Stimulated activated CD8-positive, alpha-beta memory T cell treated with anti-CD3 and anti-CD28 coated beads, Interleukin-2, amount 100 ng/mL, for 1 hour (primary cell): ENCODE data around the gene NELFCD.
A peak's percentile ranks its signal among the peaks of the same experiment; 100 is the strongest.
"Not testable (repeated sequence)": the region's sequence is repeated elsewhere in the genome, so short reads cannot be mapped to it uniquely, and the experiment has no call there.

Experiments
- DNase-seq, 2 donors: peaks; one replicate each; pipeline ENCODE4 v3.0.0-alpha.2; 2020; ENCODE audit warnings: low read depth in 2 of 2

The NELFCD gene

GRCh38 chr20:59024111-59024530 is 43.1 kb downstream of the NELFCD start:
- no peak for DNase-seq

- no peak for DNase-seq
These were observed 44.0 kb downstream of the NELFCD start for GRCh38 chr20:59025086-59025485.

- DNase-seq, result no peak
These were observed 44.5 kb downstream of the NELFCD start for GRCh38 chr20:59025511-59025910.

- DNase-seq, result no peak
These were observed 46.1 kb downstream of the NELFCD start for GRCh38 chr20:59026904-59027740.

GRCh38 chr20:59027741-59028320 is 46.8 kb downstream of the NELFCD start:
- DNase-seq, result no peak

GRCh38 chr20:59028812-59029211 is 47.8 kb downstream of the NELFCD start:
- DNase-seq, result no peak

GRCh38 chr20:59030911-59031563 is 50.0 kb downstream of the NELFCD start:
- DNase-seq, result no peak

GRCh38 chr20:59031564-59032022 is 50.5 kb downstream of the NELFCD start:
- no peak for DNase-seq

- peak; percentile 95 to 96 for DNase-seq
These were observed 51.1 kb downstream of the NELFCD start, which contains the start of gene ATP5F1E for GRCh38 chr20:59032023-59032712. Gene ATP5F1E (minus strand): TSS chr20:59032335. CDS start chr20:59032251, 84 bp downstream.

- no peak for DNase-seq
These were observed 51.6 kb downstream of the NELFCD start for GRCh38 chr20:59032713-59033059.

GRCh38 chr20:59033093-59033492 is 52.0 kb downstream of the NELFCD start:
- no peak for DNase-seq

GRCh38 chr20:59033616-59034165 is 52.6 kb downstream of the NELFCD start:
- DNase-seq, result no peak

GRCh38 chr20:59035381-59035780 is 54.3 kb downstream of the NELFCD start:
- no peak for DNase-seq

GRCh38 chr20:59037386-59037785 is 56.3 kb downstream of the NELFCD start:
- DNase-seq, result no peak

GRCh38 chr20:59039233-59039632 is 58.2 kb downstream of the NELFCD start:
- DNase-seq, result no peak

- no peak for DNase-seq
These were observed 59.6 kb downstream of the NELFCD start for GRCh38 chr20:59040667-59041066.

GRCh38 chr20:59041487-59041886 is 60.4 kb downstream of the NELFCD start:
- DNase-seq, result not testable (repeated sequence)

- no peak for DNase-seq
These were observed 61.2 kb downstream of the NELFCD start, which contains the start of gene PRELID3B for GRCh38 chr20:59042151-59042795. Gene PRELID3B (minus strand): TSS chr20:59042786. CDS start chr20:59042730, 56 bp downstream.

- peak; percentile 86 to 89 for DNase-seq
These were observed 62.0 kb downstream of the NELFCD start for GRCh38 chr20:59042796-59043631.

- no peak for DNase-seq
These were observed 62.6 kb downstream of the NELFCD start for GRCh38 chr20:59043698-59044097.
